GM21360 (cell line): ENCODE measurements around the gene PTCH2.
A peak's percentile ranks its signal among the peaks of the same experiment; 100 is the strongest.

ENCODE experiments used
- ATAC-seq: cut with Tn5 transposase; IDR thresholded peaks from one replicate; pipeline ENCODE4 v1.9.1; 2021; ENCODE audit warnings: mild to moderate bottlenecking, moderate library complexity; ENCODE audit not compliant: unreplicated experiment

Gene PTCH2

GRCh38 chr1:44780583-44781121 lies 62.4 kb downstream of the PTCH2 start:
- ATAC-seq, result no peak

- ATAC-seq, result no peak
These were observed 64.1 kb downstream of the PTCH2 start for GRCh38 chr1:44778705-44779576.

GRCh38 chr1:44777969-44778635 lies 65.0 kb downstream of the PTCH2 start:
- no peak for ATAC-seq

- no peak for ATAC-seq
These were observed 65.5 kb downstream of the PTCH2 start for GRCh38 chr1:44777547-44777946.

GRCh38 chr1:44776730-44777068 lies 66.4 kb downstream of the PTCH2 start:
- ATAC-seq, result no peak

DNA sequence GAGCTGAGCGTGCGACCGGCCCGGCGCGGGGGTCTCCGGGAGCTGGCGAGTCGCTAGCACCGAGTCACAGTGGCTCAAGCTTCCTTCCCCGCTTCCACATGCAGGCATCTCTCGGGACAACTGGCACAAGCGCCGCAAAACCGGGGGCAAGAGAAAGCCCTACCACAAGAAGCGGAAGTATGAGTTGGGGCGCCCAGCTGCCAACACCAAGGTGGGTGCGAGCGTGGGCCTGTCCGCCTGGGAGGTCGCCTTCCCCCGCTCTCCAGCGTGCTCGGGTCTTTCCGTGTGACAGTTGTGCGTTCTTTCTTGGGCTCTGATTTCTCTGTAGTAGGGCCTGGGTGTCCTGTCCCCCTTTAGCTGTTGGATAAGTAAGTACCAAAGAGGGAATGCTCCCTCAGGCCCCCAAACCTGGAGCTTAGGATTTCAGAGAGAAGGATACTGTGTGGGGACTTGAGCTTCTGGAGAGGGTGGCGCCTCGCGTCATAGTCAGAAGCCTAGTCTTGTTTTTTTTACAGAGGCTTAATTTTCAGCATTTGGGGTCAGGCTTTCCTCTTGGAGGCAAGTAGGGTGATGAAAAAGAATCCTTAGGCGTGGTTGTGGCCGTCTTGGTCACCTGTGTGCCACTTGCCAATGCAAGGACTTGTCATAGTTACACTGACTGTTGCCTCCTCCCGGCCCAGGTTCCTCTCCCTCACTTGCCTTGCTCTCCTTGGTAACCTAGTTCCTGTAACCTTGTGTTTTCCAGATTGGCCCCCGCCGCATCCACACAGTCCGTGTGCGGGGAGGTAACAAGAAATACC lies 66.9 kb downstream of the PTCH2 start:
- peak; percentile 16 for ATAC-seq

- ATAC-seq, result peak; percentile 78
These were observed 67.7 kb downstream of the PTCH2 start, which contains the start of gene RPS8 for GRCh38 chr1:44775078-44775929. Gene RPS8 (plus strand): TSS chr1:44775540. CDS start chr1:44775597, 57 bp downstream.
